ENCODE measurements around the gene OVOL2. TPM values are rescaled to one million over a fixed set of nuclear protein-coding genes. Genes with fewer than 3 reads are reported as not detected.

OVOL2 gene
- total RNA-seq, 2 donors from 2014 or later, result 3.6 to 15.8 TPM

- intact Hi-C loops (cut with DNase I), result loop anchor here (10.0 kb wide), 1 partner anchor 84 kb away; the partner anchor contains the start of genes KAT14 and PET117
- WGBS, 2 donors, result 67 to 81% methylated on average over 1 of the region's 1 CpG
- no peak for TF ChIP-seq CTCF (IDR thresholded peaks at IDR 0.05)
- no peak for TF ChIP-seq POLR2A (IDR thresholded peaks at IDR 0.05)
- Histone ChIP-seq H3K4me3 (no peak overlapping the region), H3K27me3 (no peaks in the 10 kb centered on the region), H3K4me1 (peaks cover 2% of the 10 kb centered on the region), H3K9me3 (no peaks in the 10 kb centered on the region), H3K27ac (no peak overlapping the region), H3K36me3 (replicated peaks in 1 of 2; ENCODE audit: insufficient read depth in 1 of 2, low read depth in 2 of 2) (no peaks in the 10 kb centered on the region)
- DNase-seq (no peak), ATAC-seq (no peak)
Measured at GRCh38 chr20:18050628-18051027, 7.1 kb downstream of the OVOL2 start.

DNA sequence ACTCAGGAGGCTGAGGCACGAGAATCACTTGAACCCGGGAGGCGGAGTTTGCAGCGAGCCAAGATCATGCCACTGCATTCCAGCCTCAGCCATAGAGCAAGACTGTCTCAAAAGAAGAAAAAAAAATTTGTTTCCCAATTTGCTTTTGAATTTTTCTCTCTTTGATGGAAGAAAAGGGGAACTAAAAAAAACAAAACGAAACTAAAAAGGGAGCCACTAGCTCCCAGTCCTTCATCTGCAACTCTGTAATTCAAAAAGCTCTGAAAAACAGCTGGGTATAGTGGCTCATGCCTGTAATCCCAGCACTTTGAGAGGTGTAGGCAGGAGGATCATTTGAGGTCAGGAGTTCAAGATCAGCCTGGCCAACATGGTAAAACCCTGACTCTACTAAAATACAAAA is 9.5 kb downstream of the OVOL2 start:
- DNase-seq (no peak), ATAC-seq (no peak)
- WGBS, 2 donors, result 81 to 89% methylated on average over 5 of the region's 5 CpGs
- H3K36me3 ChIP-seq (replicated peaks in 1 of 2; ENCODE audit: insufficient read depth in 1 of 2, low read depth in 2 of 2), result no peaks in the 10 kb centered on the region
- intact Hi-C loops (cut with DNase I), result no loop called here
- H3K4me3 ChIP-seq, result no peak overlapping the region
- no peak overlapping the region for H3K27ac ChIP-seq
- H3K9me3 ChIP-seq, result no peaks in the 10 kb centered on the region
- no peaks in the 10 kb centered on the region for H3K4me1 ChIP-seq
- H3K27me3 ChIP-seq, result no peaks in the 10 kb centered on the region
- TF ChIP-seq POLR2A (IDR thresholded peaks at IDR 0.05) (no peak), CTCF (IDR thresholded peaks at IDR 0.05) (no peak)

GRCh38 chr20:18046535-18046934 is 11.2 kb downstream of the OVOL2 start:
- 87 to 95% methylated on average over 4 of the region's 4 CpGs for WGBS, 2 donors
- intact Hi-C loops (cut with DNase I), result no loop called here
- ATAC-seq, result no peak
- Histone ChIP-seq H3K36me3 (replicated peaks in 1 of 2; ENCODE audit: insufficient read depth in 1 of 2, low read depth in 2 of 2) (no peaks in the 10 kb centered on the region), H3K9me3 (no peaks in the 10 kb centered on the region), H3K27ac (no peak overlapping the region), H3K27me3 (no peaks in the 10 kb centered on the region), H3K4me1 (no peaks in the 10 kb centered on the region), H3K4me3 (no peak overlapping the region)
- DNase-seq, result no peak
- TF ChIP-seq CTCF (IDR thresholded peaks at IDR 0.05) (no peak), POLR2A (IDR thresholded peaks at IDR 0.05) (no peak)

DNA sequence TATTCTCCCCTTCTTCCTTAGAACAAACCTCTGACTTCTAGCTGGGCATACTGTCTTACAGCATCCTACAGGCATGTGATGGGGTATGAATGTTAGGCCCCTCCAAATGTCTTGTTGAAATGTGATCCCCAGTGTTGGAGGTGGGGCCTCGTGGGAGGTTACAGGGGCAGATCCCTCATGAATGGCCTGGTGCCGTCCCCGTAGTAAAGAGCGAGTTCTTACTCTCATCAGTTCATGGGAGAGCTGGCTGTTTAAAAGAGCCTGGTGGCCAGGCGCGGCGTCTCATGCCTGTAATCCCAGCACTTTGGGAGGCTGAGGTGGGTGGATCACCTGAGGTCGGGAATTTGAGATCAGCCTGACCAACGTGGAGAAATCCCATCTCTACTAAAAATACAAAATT is 15.5 kb downstream of the OVOL2 start:
- Histone ChIP-seq H3K4me1 (no peaks in the 10 kb centered on the region), H3K9me3 (no peaks in the 10 kb centered on the region), H3K27me3 (no peaks in the 10 kb centered on the region), H3K27ac (no peak overlapping the region), H3K4me3 (no peak overlapping the region), H3K36me3 (replicated peaks in 1 of 2; ENCODE audit: insufficient read depth in 1 of 2, low read depth in 2 of 2) (peaks cover 0 to 7% of the 10 kb centered on the region in 2 donors)
- ATAC-seq, result no peak
- WGBS, 2 donors, result 83 to 86% methylated on average over 4 to 9 of the region's 9 CpGs
- intact Hi-C loops (cut with DNase I), result no loop called here
- no peak for DNase-seq
- TF ChIP-seq POLR2A (IDR thresholded peaks at IDR 0.05) (no peak), CTCF (IDR thresholded peaks at IDR 0.05) (no peak)

GRCh38 chr20:18041462-18041861 is 16.3 kb downstream of the OVOL2 start:
- Histone ChIP-seq H3K4me3 (no peak overlapping the region), H3K9me3 (no peaks in the 10 kb centered on the region), H3K4me1 (no peaks in the 10 kb centered on the region), H3K27ac (no peak overlapping the region), H3K27me3 (no peaks in the 10 kb centered on the region), H3K36me3 (replicated peaks in 1 of 2; ENCODE audit: insufficient read depth in 1 of 2, low read depth in 2 of 2) (peaks cover 0 to 7% of the 10 kb centered on the region in 2 donors)
- ATAC-seq, result no peak
- TF ChIP-seq POLR2A (IDR thresholded peaks at IDR 0.05) (no peak), CTCF (IDR thresholded peaks at IDR 0.05) (no peak)
- WGBS, 2 donors, result 85 to 91% methylated on average over 13 to 15 of the region's 15 CpGs
- DNase-seq, result no peak
- intact Hi-C loops (cut with DNase I), result no loop called here
